GM18508 (cell line): ENCODE measurements around the gene ERICH6.
"Not testable (repeated sequence)": the region's sequence is repeated elsewhere in the genome, so short reads cannot be mapped to it uniquely, and the experiment has no call there.

Experiments used
- ATAC-seq: cut with Tn5 transposase; IDR thresholded peaks from one replicate; pipeline ENCODE4 v1.9.1; 2021; ENCODE audit warnings: moderate number of reproducible peaks; ENCODE audit not compliant: insufficient read depth, unreplicated experiment

The ERICH6 gene

DNA sequence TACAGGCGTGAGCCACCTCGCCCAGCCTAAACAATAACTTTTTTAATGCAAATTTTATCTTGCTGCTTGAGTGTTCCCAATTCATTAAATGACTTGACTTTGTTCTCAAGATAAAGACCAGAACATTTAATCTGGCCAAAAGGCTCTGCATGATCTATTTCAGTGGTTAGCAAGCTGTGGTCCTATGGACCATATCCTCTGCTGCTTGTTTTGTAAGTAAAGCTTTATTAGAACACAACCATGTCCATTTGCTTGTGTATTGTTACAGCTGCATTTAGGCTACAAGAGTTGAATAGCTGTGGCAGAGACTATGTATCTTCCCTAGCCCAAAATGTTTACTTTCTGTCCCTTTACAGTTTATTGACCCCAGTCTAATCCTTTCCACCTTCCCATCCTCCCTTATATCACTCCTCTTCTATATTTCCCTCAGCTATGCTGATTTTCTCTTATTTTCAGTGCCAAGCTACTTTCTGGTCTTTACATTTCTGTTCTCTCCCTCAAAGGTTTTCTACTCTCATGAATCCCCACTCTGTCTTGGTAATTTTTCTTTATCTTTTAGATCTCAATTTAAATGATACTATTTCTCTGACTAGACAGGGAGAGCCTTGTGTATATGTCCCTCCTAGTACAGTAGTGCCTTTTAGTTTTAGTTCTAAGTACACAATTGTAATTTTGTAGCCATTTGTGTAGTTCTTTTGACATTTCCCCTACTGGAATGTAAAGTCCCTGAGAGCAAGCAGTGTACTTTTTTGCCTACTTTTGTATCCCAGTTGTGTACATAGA, 77.4 kb downstream of the ERICH6 start:
- no peak for ATAC-seq

DNA sequence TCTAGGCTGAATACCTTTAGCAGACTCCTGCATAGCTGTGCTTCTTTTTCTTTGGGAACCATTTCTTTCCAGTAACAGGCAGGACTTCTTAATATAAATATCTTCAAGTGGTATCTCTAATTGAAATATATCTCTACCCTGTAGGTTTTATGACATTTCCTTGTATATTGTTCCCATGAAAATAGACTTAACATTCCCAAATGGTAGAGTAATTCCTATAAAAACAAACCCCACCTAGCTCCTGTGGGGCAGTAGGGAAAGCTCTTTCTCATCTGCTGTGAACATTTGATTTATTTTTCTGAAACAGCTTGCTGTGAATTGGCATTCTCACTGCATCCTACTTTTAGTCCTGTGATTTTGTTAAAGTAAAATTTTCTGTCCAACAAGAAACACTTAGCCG, 79.8 kb downstream of the ERICH6 start:
- no peak for ATAC-seq

- not testable (repeated sequence) for ATAC-seq
These were observed 80.8 kb downstream of the ERICH6 start for GRCh38 chr3:150622955-150623354.

- ATAC-seq, result no peak
These were observed 83.6 kb downstream of the ERICH6 start for GRCh38 chr3:150620002-150620689.

- ATAC-seq, result no peak
These were observed 89.8 kb downstream of the ERICH6 start for GRCh38 chr3:150613709-150614480.

GRCh38 chr3:150613034-150613433, 90.7 kb downstream of the ERICH6 start:
- no peak for ATAC-seq

DNA sequence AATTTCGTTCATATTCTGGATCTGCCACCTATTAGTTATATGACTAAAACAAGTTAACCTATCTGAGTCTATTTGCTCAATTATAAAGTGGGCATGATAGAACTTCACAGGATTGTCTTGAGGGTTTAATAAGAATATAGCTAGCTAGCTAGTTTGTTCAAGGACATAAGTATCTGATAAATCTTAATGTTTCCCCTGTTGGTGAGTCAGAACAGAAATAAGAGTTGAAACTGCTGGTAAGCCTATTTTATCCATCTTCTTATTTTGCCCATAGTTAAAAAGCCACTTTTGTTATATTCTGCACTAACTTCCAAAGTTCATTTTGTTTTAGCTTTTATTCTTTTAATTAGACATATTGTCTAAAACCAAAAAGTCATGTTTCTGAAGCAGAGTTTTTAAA, 91.2 kb downstream of the ERICH6 start:
- no peak for ATAC-seq

DNA sequence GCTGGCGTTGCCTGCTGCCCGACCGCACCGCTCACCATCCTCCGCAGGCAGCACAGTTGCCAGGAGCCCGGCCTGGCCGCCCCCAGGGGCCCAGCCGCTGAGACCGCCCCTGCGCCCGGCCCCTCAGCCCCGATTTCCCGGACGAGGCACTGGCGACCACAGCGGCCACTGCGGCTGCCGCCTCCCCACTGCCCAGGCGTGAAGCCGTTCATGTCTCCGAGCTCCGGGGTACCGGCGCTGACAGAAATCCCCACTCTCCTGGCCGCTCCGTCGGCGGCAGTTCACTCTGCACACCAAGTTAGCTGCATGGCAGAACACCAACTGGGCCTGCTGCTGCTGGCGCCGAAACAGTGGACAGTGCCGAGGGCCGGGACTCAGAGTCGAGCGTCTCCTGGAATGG, 92.1 kb downstream of the ERICH6 start:
- no peak for ATAC-seq

DNA sequence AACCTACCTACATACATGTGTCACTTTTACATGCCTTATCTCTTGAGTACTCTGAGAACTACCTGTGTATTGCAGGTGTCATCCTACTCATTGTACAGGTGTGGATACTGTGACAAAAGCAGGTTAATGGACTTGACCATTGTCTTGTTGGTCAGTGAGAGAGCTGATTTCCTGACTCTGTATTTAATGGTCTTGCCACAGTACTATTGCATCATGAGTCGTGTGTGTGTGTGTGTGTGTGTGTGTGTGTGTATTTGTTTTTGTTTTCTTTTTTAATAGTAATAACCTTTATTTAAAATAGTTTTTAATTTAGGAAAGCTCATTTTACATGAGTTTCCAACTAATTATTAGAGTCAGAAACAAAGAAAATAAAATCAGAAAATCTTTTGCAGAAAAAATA, 92.9 kb downstream of the ERICH6 start:
- no peak for ATAC-seq

DNA sequence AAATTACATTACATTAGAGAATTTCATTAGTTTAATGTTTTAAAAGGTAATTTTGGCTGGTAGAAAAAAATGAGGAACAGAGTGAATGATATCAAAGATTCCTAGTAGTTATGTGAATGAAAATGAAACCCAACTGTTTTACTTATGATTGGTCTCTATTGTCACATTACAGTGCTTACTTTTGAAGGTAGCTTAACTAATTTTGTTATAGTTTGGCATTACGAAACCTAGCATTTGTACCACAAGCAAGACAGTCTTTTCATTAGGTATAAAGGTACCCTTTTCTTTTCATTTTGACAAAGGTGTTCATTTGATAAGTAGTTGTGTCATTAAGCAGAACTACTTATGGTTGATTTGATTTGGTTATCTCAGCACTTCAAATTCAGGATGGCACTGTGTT, 93.7 kb downstream of the ERICH6 start:
- no peak for ATAC-seq
